Activated CD8-positive, alpha-beta memory T cell treated with anti-CD3 and anti-CD28 coated beads, Interleukin-2, amount 10 ng/mL, durations not matched to agents 7 days and 5 days (primary cell): ENCODE measurements around the gene SMARCD2. TPM values are rescaled to one million over a fixed set of nuclear protein-coding genes. Genes with fewer than 3 reads are reported as not detected.
"Not testable (repeated sequence)": the region's sequence is repeated elsewhere in the genome, so short reads cannot be mapped to it uniquely, and the experiment has no call there.

Source experiments
- ATAC-seq: fragments of 150-1000 bp; cut with Tn5 transposase; one replicate; pipeline ENCODE4 v1.10.0; 2021; ENCODE audit warnings: moderate library complexity
- CTCF ChIA-PET: fragments of 350-600 bp; sonication (Branson Sonifier 250); formaldehyde crosslinking; loops from one replicate; lab custom pipeline; 2021; ENCODE audit warnings: antibody characterized with exemption; lab: Charles Lee
- DNase-seq: peaks from one replicate; pipeline ENCODE4 v3.0.0-alpha.2; 2020
- H3K27ac Mint-ChIP-seq: one replicate; pipeline ENCODE4 v1.8.0; 2021; ENCODE audit warnings: mild to moderate bottlenecking, mixed read lengths
- H3K27me3 Mint-ChIP-seq: one replicate; pipeline ENCODE4 v1.8.0; 2021; ENCODE audit warnings: mixed read lengths
- H3K36me3 Mint-ChIP-seq: one replicate; pipeline ENCODE4 v1.8.0; 2021; ENCODE audit warnings: mild to moderate bottlenecking, mixed read lengths
- H3K4me1 Mint-ChIP-seq: one replicate; pipeline ENCODE4 v1.8.0; 2021; ENCODE audit warnings: mixed read lengths
- H3K4me3 Mint-ChIP-seq: one replicate; pipeline ENCODE4 v1.8.0; 2021; ENCODE audit warnings: mild to moderate bottlenecking, moderate library complexity, mixed read lengths
- H3K9me3 Mint-ChIP-seq: one replicate; pipeline ENCODE4 v1.8.0; 2022; ENCODE audit warnings: low read depth, mixed read lengths
- total RNA-seq, 2 experiments: library from RNA; stranded (reverse); gene quantifications; one replicate each; pipeline ENCODE4 v1.2.3, GENCODE V29; 2021

Gene SMARCD2
- total RNA-seq, result 100 to 1,000 TPM; 137 to 151 TPM

DNA sequence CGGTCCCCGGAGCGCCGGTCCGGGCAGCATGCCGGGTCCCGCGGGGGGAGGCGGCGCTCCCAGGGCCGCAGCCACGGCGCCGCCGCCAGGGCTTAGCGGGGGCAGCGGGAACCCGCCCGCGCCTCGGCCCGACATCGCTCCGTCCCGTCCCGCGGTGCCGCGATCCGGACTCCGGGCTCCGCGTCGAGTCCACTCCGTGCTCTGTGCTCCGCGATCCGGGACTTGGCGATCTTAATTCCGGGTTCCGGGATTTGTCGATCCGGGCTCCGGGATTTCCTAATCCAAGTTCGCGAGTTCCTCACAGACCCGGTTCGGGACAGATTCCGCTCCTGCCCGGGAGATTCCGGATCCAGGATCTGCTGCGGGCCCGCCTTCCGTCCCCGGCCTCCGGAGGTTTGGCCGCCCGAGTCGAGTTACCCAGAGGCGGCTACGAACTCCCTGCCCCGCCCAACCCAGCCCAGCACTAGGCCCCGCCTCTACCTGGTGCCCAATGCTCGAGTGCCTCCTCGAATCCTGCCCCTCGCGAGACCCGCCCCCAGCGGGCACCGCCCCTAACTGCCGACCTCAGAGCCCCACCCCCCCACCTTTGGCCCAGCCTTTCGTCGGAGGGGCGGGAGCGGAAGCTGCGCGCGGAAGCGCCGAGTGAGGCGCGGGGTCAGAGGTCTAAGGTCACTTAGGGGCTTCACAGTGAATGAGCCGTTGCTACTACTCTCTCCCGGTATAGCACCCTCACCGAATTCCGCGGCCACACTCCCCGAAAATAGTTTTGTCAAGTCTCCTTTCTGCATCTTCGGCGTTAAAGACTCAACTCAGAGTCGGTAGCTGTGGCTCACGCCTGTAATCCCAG lies at the start of gene SMARCD2:
Gene SMARCD2, minus strand, starts transcription at position 146 of the 847 bp plus-strand sequence. Its CDS starts 11 bp downstream, at position 135.
- H3K27ac Mint-ChIP-seq, result peak within 1 kb of the TSS; percentile 94
- CTCF ChIA-PET, result interaction anchor here (0.6 to 4.5 kb wide), 14 partner anchors 8 to 291 kb away, joined by 3 to 28 read pairs (median 4); partner anchors contain the start of genes DDX42, FTSJ3 and ICAM2
- peaks cover 33% of the 10 kb centered on the region for H3K4me1 Mint-ChIP-seq
- H3K4me3 Mint-ChIP-seq, result peak within 1 kb of the TSS; percentile 95
- no peaks in the 10 kb centered on the region for H3K9me3 Mint-ChIP-seq
- H3K27me3 Mint-ChIP-seq, result no peaks in the 10 kb centered on the region
- H3K36me3 Mint-ChIP-seq, result peaks cover 8% of the 10 kb centered on the region
- peak; percentile 91 for ATAC-seq
- DNase-seq, result peak; percentile 99

- not testable (repeated sequence) for H3K9me3 Mint-ChIP-seq, H3K27ac Mint-ChIP-seq, H3K36me3 Mint-ChIP-seq, DNase-seq, H3K4me1 Mint-ChIP-seq
- peak; percentile 79 for ATAC-seq
- Mint-ChIP-seq H3K4me3 (peak overlapping the region; percentile 20), H3K27me3 (peaks cover 31% of the 10 kb centered on the region)
- CTCF ChIA-PET, result interaction anchor here (0.8 to 2.6 kb wide), 20 partner anchors 9 to 402 kb away, joined by 3 to 16 read pairs (median 4); partner anchors contain the start of genes CSHL1 and ICAM2
Measured at GRCh38 chr17:63889026-63889848, 46.8 kb upstream of the SMARCD2 start.

DNA sequence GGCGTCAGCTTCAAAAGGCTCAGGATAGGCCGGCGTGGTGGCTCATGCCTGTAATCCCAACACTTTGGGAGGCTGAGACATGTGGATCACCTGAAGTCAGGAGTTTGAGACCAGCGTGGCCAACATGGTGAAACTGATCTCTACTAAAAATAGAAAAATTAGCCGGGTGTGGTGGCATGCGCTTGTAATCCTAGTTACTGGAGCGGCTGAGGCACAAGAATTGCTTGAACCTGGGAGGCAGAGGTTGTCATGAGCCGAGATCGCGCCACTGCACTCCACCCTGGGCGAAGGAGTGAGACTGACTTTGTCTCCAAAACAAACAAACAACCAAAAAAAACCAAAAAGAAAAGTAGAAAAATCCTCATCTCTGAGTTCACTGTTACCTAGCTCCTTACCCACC lies 42.6 kb upstream of the SMARCD2 start:
- not testable (repeated sequence) for ATAC-seq, H3K27ac Mint-ChIP-seq, DNase-seq, H3K36me3 Mint-ChIP-seq, H3K4me3 Mint-ChIP-seq, H3K9me3 Mint-ChIP-seq
- peaks cover 15% of the 10 kb centered on the region for H3K27me3 Mint-ChIP-seq
- H3K4me1 Mint-ChIP-seq, result peaks cover 16% of the 10 kb centered on the region
- CTCF ChIA-PET, result interaction anchor here (1.0 kb wide), 1 partner anchor 35 kb away, joined by 4 read pairs; no protein-coding TSS in a partner anchor

DNA sequence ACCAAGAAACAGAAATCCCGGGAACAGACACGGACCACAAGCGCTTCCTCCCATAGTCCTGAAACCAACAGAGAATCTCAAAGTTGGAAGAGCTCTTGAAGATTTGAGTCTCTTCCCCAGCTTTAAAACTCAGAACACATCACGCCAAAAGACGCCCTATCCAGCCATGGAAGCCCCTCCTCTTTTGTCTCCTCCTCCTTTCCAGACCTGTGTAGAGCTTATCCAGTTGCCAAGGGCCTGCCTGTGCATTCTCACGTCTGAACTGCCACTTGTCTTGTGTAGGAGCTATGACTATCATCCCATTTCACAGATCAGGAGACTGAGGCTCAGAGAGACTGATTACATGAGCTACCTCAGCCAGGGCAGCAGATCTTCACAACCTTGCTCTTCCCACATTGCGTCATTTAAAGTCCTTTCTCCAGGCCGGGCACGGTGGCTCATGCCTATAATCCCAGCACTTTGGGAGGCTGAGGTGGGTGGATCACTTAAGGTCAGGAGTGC lies 40.2 kb upstream of the SMARCD2 start:
- not testable (repeated sequence) for H3K27ac Mint-ChIP-seq, ATAC-seq, H3K4me3 Mint-ChIP-seq, H3K4me1 Mint-ChIP-seq, H3K9me3 Mint-ChIP-seq, DNase-seq, H3K36me3 Mint-ChIP-seq
- CTCF ChIA-PET, result interaction anchor here (0.8 to 3.9 kb wide), 6 partner anchors 17 to 137 kb away, joined by 3 to 23 read pairs (median 4); no protein-coding TSS in a partner anchor
- H3K27me3 Mint-ChIP-seq, result peaks cover 16% of the 10 kb centered on the region

DNA sequence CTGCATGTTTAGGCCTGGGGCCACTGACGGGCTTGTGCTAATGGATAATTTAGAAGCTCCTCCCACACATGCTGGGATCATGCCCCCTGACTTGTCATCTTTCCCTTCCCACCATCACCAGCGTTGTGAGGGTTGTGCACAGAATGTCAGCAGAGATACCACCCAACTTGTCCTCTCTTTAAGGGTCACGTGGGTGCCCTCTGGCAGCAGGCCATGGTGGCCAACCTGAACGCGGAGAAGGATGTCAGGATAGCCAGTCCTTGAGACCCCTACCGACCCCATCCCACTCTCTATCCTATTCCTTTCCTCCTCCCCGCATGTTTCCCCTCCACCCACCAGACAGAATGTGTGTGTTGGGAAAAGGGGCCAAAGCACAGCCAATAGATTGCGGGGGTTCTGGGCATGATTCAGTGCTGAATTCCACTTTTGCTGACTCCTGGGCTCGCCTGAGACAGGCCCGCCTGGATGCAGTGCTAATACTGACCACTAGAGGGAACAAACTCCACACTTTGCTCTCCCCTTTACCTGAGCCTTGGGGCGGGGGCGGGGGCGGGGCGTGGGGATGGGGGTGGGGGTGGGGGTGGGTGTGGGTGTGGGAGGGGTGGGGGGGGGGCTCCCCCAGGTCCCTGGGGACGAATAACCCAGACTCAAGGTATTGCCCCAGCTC lies 39.6 kb upstream of the SMARCD2 start, which contains the start of gene GH2:
Gene GH2, minus strand, starts transcription at position 10 of the 667 bp plus-strand sequence. CDS start 143 bp downstream, outside the sequence.
- peaks cover 7% of the 10 kb centered on the region for H3K4me1 Mint-ChIP-seq
- CTCF ChIA-PET, result interaction anchor here (0.7 to 3.9 kb wide), 6 partner anchors 16 to 41 kb away, joined by 3 to 23 read pairs (median 4); no protein-coding TSS in a partner anchor
- no peaks in the 10 kb centered on the region for H3K9me3 Mint-ChIP-seq
- no peaks in the 10 kb centered on the region for H3K36me3 Mint-ChIP-seq
- no peak within 1 kb of the TSS for H3K4me3 Mint-ChIP-seq
- H3K27ac Mint-ChIP-seq, result no peak within 1 kb of the TSS
- peak; percentile 72 for DNase-seq
- peaks cover 10% of the 10 kb centered on the region for H3K27me3 Mint-ChIP-seq
- ATAC-seq, result peak; percentile 89

- not testable (repeated sequence) for H3K27me3 Mint-ChIP-seq, ATAC-seq, H3K4me1 Mint-ChIP-seq, DNase-seq, H3K36me3 Mint-ChIP-seq, H3K4me3 Mint-ChIP-seq, H3K9me3 Mint-ChIP-seq, H3K27ac Mint-ChIP-seq
- CTCF ChIA-PET, result interaction anchor here (0.7 to 3.9 kb wide), 6 partner anchors 16 to 40 kb away, joined by 3 to 23 read pairs (median 4); no protein-coding TSS in a partner anchor
Measured at GRCh38 chr17:63881337-63881736, 38.9 kb upstream of the SMARCD2 start.

GRCh38 chr17:63880706-63881105 lies 38.2 kb upstream of the SMARCD2 start:
- no peak overlapping the region for H3K27ac Mint-ChIP-seq
- H3K4me3 Mint-ChIP-seq, result no peak overlapping the region
- ATAC-seq (no peak), DNase-seq (no peak)
- no peaks in the 10 kb centered on the region for H3K36me3 Mint-ChIP-seq
- CTCF ChIA-PET, result interaction anchor here (1.0 to 3.9 kb wide), 3 partner anchors 15 to 39 kb away, joined by 3 to 23 read pairs (median 8); no protein-coding TSS in a partner anchor
- H3K4me1 Mint-ChIP-seq, result peaks cover 10% of the 10 kb centered on the region
- no peaks in the 10 kb centered on the region for H3K9me3 Mint-ChIP-seq
- peaks cover 9% of the 10 kb centered on the region for H3K27me3 Mint-ChIP-seq

- H3K27me3 Mint-ChIP-seq, DNase-seq, H3K4me3 Mint-ChIP-seq, ATAC-seq, H3K4me1 Mint-ChIP-seq, H3K36me3 Mint-ChIP-seq, H3K9me3 Mint-ChIP-seq, H3K27ac Mint-ChIP-seq: not testable (repeated sequence)
- CTCF ChIA-PET, result interaction anchor here (0.7 to 1.0 kb wide), 3 partner anchors 9 to 12 kb away, joined by 3 to 4 read pairs (median 3); no protein-coding TSS in a partner anchor
Measured at GRCh38 chr17:63878413-63878812, 35.9 kb upstream of the SMARCD2 start.

DNA sequence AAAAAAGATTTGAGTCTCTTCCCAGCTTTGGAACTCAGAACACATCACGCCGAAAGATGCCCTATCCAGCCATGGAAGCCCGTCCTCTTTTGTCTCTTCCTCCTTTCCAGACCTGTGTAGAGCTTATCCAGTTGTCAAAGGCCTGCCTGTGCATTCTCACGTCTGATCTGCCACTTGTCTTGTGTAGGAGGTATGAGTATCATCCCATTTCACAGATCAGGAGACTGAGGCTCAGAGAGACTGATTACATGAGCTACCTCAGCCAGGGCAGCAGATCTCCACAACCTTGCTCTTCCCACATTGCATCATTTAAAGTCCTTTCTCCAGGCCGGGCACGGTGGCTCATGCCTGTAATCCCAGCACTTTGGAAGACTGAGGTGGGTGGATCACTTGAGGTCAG lies 32.2 kb upstream of the SMARCD2 start:
- not testable (repeated sequence) for H3K4me1 Mint-ChIP-seq, H3K4me3 Mint-ChIP-seq, H3K36me3 Mint-ChIP-seq, H3K27ac Mint-ChIP-seq, DNase-seq, H3K9me3 Mint-ChIP-seq, ATAC-seq
- CTCF ChIA-PET, result interaction anchor here (1.4 kb wide), 1 partner anchor 9 kb away, joined by 3 read pairs; no protein-coding TSS in a partner anchor
- peaks cover 20% of the 10 kb centered on the region for H3K27me3 Mint-ChIP-seq

DNA sequence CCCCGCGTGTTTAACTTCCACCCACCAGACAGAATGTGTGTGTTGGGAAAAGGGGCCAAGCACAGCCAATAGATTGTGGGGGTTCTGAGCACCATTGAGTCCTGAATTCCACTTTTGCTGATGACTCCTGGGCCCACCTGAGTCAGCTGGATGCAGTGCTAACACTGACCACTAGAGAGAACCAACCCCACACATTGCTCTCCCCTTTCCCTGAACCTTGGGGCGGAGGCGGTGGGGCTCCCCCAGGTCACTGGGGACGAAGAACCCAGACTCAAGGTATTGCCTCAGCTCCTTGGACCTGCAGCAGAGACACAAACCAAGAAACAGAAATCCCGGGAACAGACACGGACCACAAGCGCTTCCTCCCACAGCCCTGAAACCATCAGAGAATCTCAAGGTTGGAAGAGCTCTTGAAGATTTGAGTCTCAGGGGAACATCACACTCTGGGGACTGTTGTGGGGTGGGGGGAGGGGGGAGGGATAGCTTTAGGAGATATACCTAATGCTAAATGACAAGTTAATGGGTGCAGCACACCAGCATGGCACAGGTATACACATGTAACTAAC lies 31.7 kb upstream of the SMARCD2 start:
- peaks cover 20% of the 10 kb centered on the region for H3K27me3 Mint-ChIP-seq
- H3K9me3 Mint-ChIP-seq, H3K27ac Mint-ChIP-seq, H3K4me3 Mint-ChIP-seq, H3K36me3 Mint-ChIP-seq, H3K4me1 Mint-ChIP-seq, ATAC-seq: not testable (repeated sequence)
- DNase-seq, result peak; percentile 12
- CTCF ChIA-PET, result interaction anchor here (1.4 kb wide), 1 partner anchor 8 kb away, joined by 3 read pairs; no protein-coding TSS in a partner anchor

DNA sequence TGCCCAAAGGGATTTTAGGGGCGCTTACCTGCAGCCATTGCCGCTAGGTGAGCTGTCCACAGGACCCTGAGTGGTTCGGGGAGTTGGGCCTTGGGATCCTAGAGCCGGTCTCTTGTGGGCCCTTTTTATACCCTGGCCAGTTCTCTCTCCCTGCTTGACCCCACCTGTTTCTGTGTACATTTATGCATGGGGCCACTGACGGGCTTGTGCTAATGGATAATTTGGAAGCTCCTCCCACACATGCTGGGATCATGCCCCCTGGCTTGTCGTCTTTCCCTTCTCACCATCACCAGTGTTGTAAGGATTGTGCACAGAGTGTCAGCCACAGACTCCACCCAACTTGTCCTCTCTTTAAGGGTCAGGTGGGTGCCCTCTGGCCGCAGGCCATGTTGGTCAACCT lies 31.1 kb upstream of the SMARCD2 start, which contains the start of gene CSH2:
Gene CSH2, minus strand, starts transcription at position 101 of the 400 bp plus-strand sequence. Its CDS starts 63 bp downstream, at position 38.
- H3K4me1 Mint-ChIP-seq, DNase-seq, ATAC-seq, H3K9me3 Mint-ChIP-seq, H3K27ac Mint-ChIP-seq, H3K4me3 Mint-ChIP-seq, H3K36me3 Mint-ChIP-seq: not testable (repeated sequence)
- CTCF ChIA-PET, result interaction anchor here (1.4 kb wide), 1 partner anchor 8 kb away, joined by 3 read pairs; no protein-coding TSS in a partner anchor
- H3K27me3 Mint-ChIP-seq, result peaks cover 20% of the 10 kb centered on the region
